HepG2 (cell line): Measurements from ENCODE around the gene DCLK1. TPM values are rescaled to one million over a fixed set of nuclear protein-coding genes. Genes with fewer than 3 reads are reported as not detected.

Experiments
- ATAC-seq: fragments of 200-7000 bp; cut with Tn5 transposase; 3 replicates; pipeline ENCODE4 v1.9.1; 2020; ENCODE audit warnings: mild to moderate bottlenecking, moderate library complexity
- BruUV-seq: library from RNA; stranded (reverse); fragments of 400-500 nt; replicated peaks from 2 replicates; lab custom pipeline; 2021; lab: Mats Ljungman, UMichigan
- CTCF ChIA-PET: fragments of 300-600 bp; formaldehyde crosslinking; extraction: SDS; loops from one replicate; lab custom pipeline; 2021; ENCODE audit warnings: low total read pairs, inconsistent platforms, low intra/inter-chr PET ratio; lab: Yijun Ruan, JAX
- POLR2A ChIA-PET: fragments of 350-600 bp; sonication (Branson Sonifier 250); formaldehyde crosslinking; loops from one replicate; lab custom pipeline; 2020; ENCODE audit warnings: antibody characterized with exemption, inconsistent platforms; lab: Yijun Ruan, JAX
- DNase-seq: peaks from one replicate; pipeline ENCODE4 v3.0.0-alpha.2; 2015; ENCODE audit warnings: low spot score
- FAIRE-seq: peaks from 3 replicates; lab custom pipeline; 2011; peaks lifted over from hg19 to GRCh38; lab: Jason Lieb, UNC
- H2AFZ ChIP-seq: one replicate; pipeline ENCODE4 v1.6.1; 2011; ENCODE audit warnings: low read length, inconsistent platforms
- H3K27ac ChIP-seq: fragments of 300-600 bp; 3 replicates; pipeline ENCODE4 v1.8.0; 2011; ENCODE audit warnings: mixed run types, mild to moderate bottlenecking, mixed read lengths, low read length, inconsistent platforms; ENCODE audit not compliant: insufficient read depth; ENCODE audit errors: extremely low read length
- H3K27me3 ChIP-seq, 2 experiments: fragments of 200-600 bp in 1 of 2; 2 replicates in 1 of 2; 3 replicates in 1 of 2; pipeline versions ENCODE4 v1.6.0 to v1.8.0; 2011; ENCODE audit warnings: low read length in 2 of 2, mild to moderate bottlenecking in 2 of 2, moderate library complexity in 2 of 2, inconsistent platforms in 1 of 2; ENCODE audit not compliant: insufficient read depth in 2 of 2, control insufficient read depth in 1 of 2
- H3K36me3 ChIP-seq, 2 experiments: fragments of 200-600 bp in 1 of 2; replicated peaks in 1 of 2; 2 replicates in 1 of 2; 3 replicates in 1 of 2; pipeline versions ENCODE4 v1.5.1 to v1.8.0; 2011; ENCODE audit warnings: low read length in 2 of 2, inconsistent platforms in 1 of 2; ENCODE audit not compliant: insufficient read depth in 2 of 2, control insufficient read depth in 1 of 2
- H3K4me1 ChIP-seq: 2 replicates; pipeline ENCODE4 v1.5.1; 2012; ENCODE audit warnings: low read length, inconsistent platforms; ENCODE audit not compliant: insufficient read depth
- H3K4me2 ChIP-seq: 2 replicates; pipeline ENCODE4 v1.6.0; 2011; ENCODE audit warnings: low read depth, low read length, inconsistent platforms
- H3K4me3 ChIP-seq, 3 experiments: fragments of 200-600 bp in 1 of 3; sonication (generic), shearing (Covaris generic) in 1 of 3; replicated peaks in 1 of 3; 2 replicates each; pipeline ENCODE4 v1.5.1; 2011 to 2016; ENCODE audit warnings: low read length in 3 of 3, inconsistent platforms in 2 of 3, low read depth in 2 of 3, mild to moderate bottlenecking in 2 of 3, control low read depth in 1 of 3, mixed read lengths in 1 of 3; ENCODE audit not compliant: insufficient read depth in 1 of 3
- H3K79me2 ChIP-seq: one replicate; pipeline ENCODE4 v1.6.1; 2011; ENCODE audit warnings: low read length, inconsistent platforms; ENCODE audit not compliant: insufficient read depth
- H3K9ac ChIP-seq: 2 replicates; pipeline ENCODE4 v1.6.0; 2011; ENCODE audit warnings: mild to moderate bottlenecking, low read depth, low read length, inconsistent platforms; ENCODE audit not compliant: insufficient read depth
- H3K9me3 ChIP-seq: 2 replicates; pipeline ENCODE4 v1.5.1; 2012; ENCODE audit warnings: mild to moderate bottlenecking, low read length
- H4K20me1 ChIP-seq: 2 replicates; pipeline ENCODE4 v1.6.0; 2011; ENCODE audit warnings: inconsistent platforms, mild to moderate bottlenecking, low read length, moderate library complexity; ENCODE audit not compliant: insufficient read depth
- ELF4 ChIP-seq: sonication (generic); formaldehyde crosslinking; IDR thresholded peaks from 2 replicates; pipeline ENCODE4 v1.5.0; 2020; ENCODE audit warnings: missing genetic modification reagents, mild to moderate bottlenecking, moderate library complexity, borderline replicate concordance
- FOSL1 ChIP-seq: sonication (generic); formaldehyde crosslinking; IDR thresholded peaks from 2 replicates; pipeline ENCODE4 v1.9.0; 2021; ENCODE audit warnings: missing genetic modification reagents, borderline replicate concordance
- FOXA3 ChIP-seq: IDR thresholded peaks from 2 replicates; pipeline ENCODE4 v1.6.1; 2016; ENCODE audit warnings: missing genetic modification reagents, missing compliant biosample characterization
- FOXO1 ChIP-seq: sonication (generic); formaldehyde crosslinking; IDR thresholded peaks from 2 replicates; pipeline ENCODE4 v1.4.0; 2020; ENCODE audit warnings: missing genetic modification reagents
- NFE2 ChIP-seq: sonication (generic); formaldehyde crosslinking; IDR thresholded peaks from 2 replicates; pipeline ENCODE4 v1.4.0; 2020; ENCODE audit warnings: missing genetic modification reagents
- PCBP2 ChIP-seq: fragments of 200-400 bp; formaldehyde crosslinking; optimal IDR thresholded peaks from 2 replicates; pipeline ENCODE3; 2018; ENCODE audit warnings: low read length, low read depth; ENCODE audit not compliant: poor library complexity, severe bottlenecking
- PHF8 ChIP-seq: sonication (generic); formaldehyde crosslinking; IDR thresholded peaks from 2 replicates; pipeline ENCODE4 v1.5.0; 2020; ENCODE audit warnings: missing genetic modification reagents
- REL ChIP-seq: sonication (generic); formaldehyde crosslinking; conservative IDR thresholded peaks from 2 replicates; pipeline ENCODE4 v1.8.0; 2022; ENCODE audit warnings: mild to moderate bottlenecking, missing genetic modification reagents, moderate library complexity
- SP4 ChIP-seq: sonication (generic); formaldehyde crosslinking; IDR thresholded peaks from 2 replicates; pipeline ENCODE4 v1.8.1; 2023; ENCODE audit warnings: mild to moderate bottlenecking, missing genetic modification reagents
- ZBTB42 ChIP-seq: sonication (generic); formaldehyde crosslinking; IDR thresholded peaks from 2 replicates; pipeline ENCODE4 v1.5.0; 2020; ENCODE audit warnings: mild to moderate bottlenecking, missing genetic modification reagents
- ZNF160 ChIP-seq: sonication (generic); formaldehyde crosslinking; IDR thresholded peaks from 2 replicates; pipeline ENCODE4 v1.8.0; 2022; ENCODE audit warnings: mild to moderate bottlenecking, inconsistent platforms, missing genetic modification reagents
- ZNF441 ChIP-seq: sonication (generic); formaldehyde crosslinking; IDR thresholded peaks from 2 replicates; pipeline ENCODE4 v1.7.0; 2021; ENCODE audit warnings: missing genetic modification reagents, borderline replicate concordance
- ZNF549 ChIP-seq: sonication (generic); formaldehyde crosslinking; IDR thresholded peaks from 2 replicates; pipeline ENCODE4 v1.5.0; 2020; ENCODE audit warnings: missing genetic modification reagents
- ZNF768 ChIP-seq: sonication (generic); formaldehyde crosslinking; IDR thresholded peaks from 2 replicates; pipeline ENCODE4 v1.4.0; 2020; ENCODE audit warnings: missing genetic modification reagents
- WGBS: methylation state at CpG from one replicate; pipeline ENCODE4 v1.1.6; 2017; ENCODE audit warnings: low lambda C conversion rate; 5-methylcytosine and 5-hydroxymethylcytosine counted together
- in situ Hi-C: cut with HindIII; loops from 2 replicates; pipeline ENCODE4 v1.10.0; 2017; ENCODE audit warnings: low pct_unique_long_range_greater_than_20kb; ENCODE audit not compliant: extremely low pct_ligation_motif_present
- intact Hi-C: fragments of 100-400 bp; cut with micrococcal nuclease; formaldehyde crosslinking; loops from one replicate; pipeline ENCODE4 v1.10.0; 2022; ENCODE audit not compliant: unreplicated experiment
- polyA plus RNA-seq, 8 experiments: library from polyadenylated mRNA; depleted of rRNA in 3 of 8; stranded (reverse) in 7 of 8; unstranded in 1 of 8; fragments of >200 nt; fragmentation: Illumina TruSeq in 4 of 8; extraction: Trizol in 4 of 8; gene quantifications; 2 replicates each; pipeline versions ENCODE4 v1.2.1 to v1.2.3, GENCODE V29; 2011 to 2016; ENCODE audit warnings: low read depth in 4 of 8, missing spikeins in 1 of 8, mixed read lengths in 1 of 8; ENCODE audit not compliant: insufficient read depth in 1 of 8
- total RNA-seq, 5 experiments: library from RNA; depleted of rRNA; stranded (reverse); fragments of >200 nt; fragmentation: Illumina TruSeq; extraction: Trizol; gene quantifications; 2 replicates each; pipeline ENCODE4 v1.2.3, GENCODE V29; 2016; ENCODE audit warnings: low read depth in 1 of 5
- TF ChIP-seq, protein P1 (sequence below): sonication (generic); formaldehyde crosslinking; IDR thresholded peaks from 2 replicates; pipeline ENCODE4 v1.5.1; 2020; ENCODE audit warnings: missing genetic modification reagents, mild to moderate bottlenecking, borderline replicate concordance
- TF ChIP-seq, protein P2 (sequence below): sonication (generic); formaldehyde crosslinking; IDR thresholded peaks from 2 replicates; pipeline ENCODE4 v1.4.0; 2020; ENCODE audit warnings: missing genetic modification reagents, borderline replicate concordance

DCLK1 gene
- total and polyA plus RNA-seq, 2 of the 13 experiments (the other 11 are each of a cell fraction or from before 2014, with no cell fraction given): not detected

DNA sequence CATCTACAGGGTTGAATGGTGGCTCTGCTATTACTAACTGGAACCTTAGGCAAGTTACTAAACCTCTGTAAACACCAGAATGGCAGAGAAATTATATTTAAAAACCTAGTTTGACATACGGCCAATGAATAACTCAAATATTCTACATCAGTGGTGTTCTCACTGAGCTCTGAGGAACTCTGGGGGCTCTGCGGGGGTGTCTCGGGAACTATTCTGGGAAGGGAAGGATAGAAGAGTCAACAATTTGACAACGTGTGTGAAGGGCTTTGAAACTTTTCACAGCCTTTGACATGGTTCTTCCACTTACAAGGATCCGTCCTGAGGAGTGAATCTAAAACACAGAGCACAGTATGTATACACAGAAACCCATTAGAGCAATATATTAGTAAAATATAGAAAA lies 44.4 kb upstream of the DCLK1 start:
- no TSS peak for BruUV-seq
- Histone ChIP-seq H3K4me1 (no peaks in the 10 kb centered on the region), H4K20me1 (no peaks in the 10 kb centered on the region), H3K4me3 (no peak overlapping the region), H3K79me2 (no peaks in the 10 kb centered on the region), H3K4me2 (no peak overlapping the region), H3K27ac (no peak overlapping the region), H2AFZ (no peak overlapping the region), H3K9me3 (no peaks in the 10 kb centered on the region), H3K36me3 (no peaks in the 10 kb centered on the region), H3K9ac (no peak overlapping the region), H3K27me3 (0 out of 5 replicates have a peak, but pooled peaks cover 0 to under 1% of the 10 kb centered on the region in 2 experiments)
- POLR2A ChIA-PET: no interaction called here
- DNase-seq (no peak), ATAC-seq (no peak), FAIRE-seq (no peak)
- intact Hi-C loops: no loop called here
- in situ Hi-C loops: no loop called here
- 0% methylated on average over 5 of the region's 5 CpGs for WGBS
- TF ChIP-seq FOSL1 (CRISPR knock-in tag) (no peak), NFE2 (CRISPR knock-in tag) (no peak), FOXO1 (CRISPR knock-in tag) (no peak)
- TF ChIP-seq, protein P1, sequence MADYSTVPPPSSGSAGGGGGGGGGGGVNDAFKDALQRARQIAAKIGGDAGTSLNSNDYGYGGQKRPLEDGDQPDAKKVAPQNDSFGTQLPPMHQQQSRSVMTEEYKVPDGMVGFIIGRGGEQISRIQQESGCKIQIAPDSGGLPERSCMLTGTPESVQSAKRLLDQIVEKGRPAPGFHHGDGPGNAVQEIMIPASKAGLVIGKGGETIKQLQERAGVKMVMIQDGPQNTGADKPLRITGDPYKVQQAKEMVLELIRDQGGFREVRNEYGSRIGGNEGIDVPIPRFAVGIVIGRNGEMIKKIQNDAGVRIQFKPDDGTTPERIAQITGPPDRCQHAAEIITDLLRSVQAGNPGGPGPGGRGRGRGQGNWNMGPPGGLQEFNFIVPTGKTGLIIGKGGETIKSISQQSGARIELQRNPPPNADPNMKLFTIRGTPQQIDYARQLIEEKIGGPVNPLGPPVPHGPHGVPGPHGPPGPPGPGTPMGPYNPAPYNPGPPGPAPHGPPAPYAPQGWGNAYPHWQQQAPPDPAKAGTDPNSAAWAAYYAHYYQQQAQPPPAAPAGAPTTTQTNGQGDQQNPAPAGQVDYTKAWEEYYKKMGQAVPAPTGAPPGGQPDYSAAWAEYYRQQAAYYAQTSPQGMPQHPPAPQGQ (CRISPR knock-in tag): no peak
- CTCF ChIA-PET: no interaction called here

DNA sequence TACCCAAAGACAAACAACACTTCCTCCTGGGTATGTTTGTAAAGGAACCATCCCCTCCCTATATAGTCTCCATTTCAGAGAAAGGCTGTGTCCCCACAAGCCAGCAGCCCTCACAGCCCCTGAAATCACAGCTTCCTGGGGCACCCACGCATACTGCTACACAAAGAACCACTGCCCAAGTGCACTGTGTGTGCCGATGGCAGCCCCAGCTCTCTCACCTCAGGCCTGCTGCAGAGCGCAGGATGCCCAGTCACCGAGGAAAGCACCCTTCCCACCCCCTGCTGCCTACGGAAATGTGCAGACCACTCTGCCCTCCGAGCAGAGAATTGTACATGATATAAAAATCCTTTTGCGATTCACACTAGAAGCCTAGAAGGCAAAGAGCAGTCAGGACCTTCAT lies 43.7 kb upstream of the DCLK1 start:
- Histone ChIP-seq H3K27me3 (peaks cover 0 to 7% of the 10 kb centered on the region in 2 experiments; a peak in 1 of 5 replicates), H3K36me3 (no peaks in the 10 kb centered on the region), H3K4me3 (no peak overlapping the region), H2AFZ (no peak overlapping the region), H3K27ac (no peak overlapping the region), H3K9me3 (no peaks in the 10 kb centered on the region), H4K20me1 (no peaks in the 10 kb centered on the region), H3K4me2 (no peak overlapping the region), H3K4me1 (no peaks in the 10 kb centered on the region), H3K79me2 (no peaks in the 10 kb centered on the region), H3K9ac (no peak overlapping the region)
- POLR2A ChIA-PET: no interaction called here
- no peak for ATAC-seq
- in situ Hi-C loops (no loop called here), intact Hi-C loops (no loop called here)
- no TSS peak for BruUV-seq
- CTCF ChIA-PET: no interaction called here
- WGBS: 14% methylated on average over 5 of the region's 7 CpGs
- no peak for DNase-seq
- FAIRE-seq: no peak
- no peak for TF ChIP-seq ZNF549 (CRISPR knock-in tag)
- TF ChIP-seq, protein P2, sequence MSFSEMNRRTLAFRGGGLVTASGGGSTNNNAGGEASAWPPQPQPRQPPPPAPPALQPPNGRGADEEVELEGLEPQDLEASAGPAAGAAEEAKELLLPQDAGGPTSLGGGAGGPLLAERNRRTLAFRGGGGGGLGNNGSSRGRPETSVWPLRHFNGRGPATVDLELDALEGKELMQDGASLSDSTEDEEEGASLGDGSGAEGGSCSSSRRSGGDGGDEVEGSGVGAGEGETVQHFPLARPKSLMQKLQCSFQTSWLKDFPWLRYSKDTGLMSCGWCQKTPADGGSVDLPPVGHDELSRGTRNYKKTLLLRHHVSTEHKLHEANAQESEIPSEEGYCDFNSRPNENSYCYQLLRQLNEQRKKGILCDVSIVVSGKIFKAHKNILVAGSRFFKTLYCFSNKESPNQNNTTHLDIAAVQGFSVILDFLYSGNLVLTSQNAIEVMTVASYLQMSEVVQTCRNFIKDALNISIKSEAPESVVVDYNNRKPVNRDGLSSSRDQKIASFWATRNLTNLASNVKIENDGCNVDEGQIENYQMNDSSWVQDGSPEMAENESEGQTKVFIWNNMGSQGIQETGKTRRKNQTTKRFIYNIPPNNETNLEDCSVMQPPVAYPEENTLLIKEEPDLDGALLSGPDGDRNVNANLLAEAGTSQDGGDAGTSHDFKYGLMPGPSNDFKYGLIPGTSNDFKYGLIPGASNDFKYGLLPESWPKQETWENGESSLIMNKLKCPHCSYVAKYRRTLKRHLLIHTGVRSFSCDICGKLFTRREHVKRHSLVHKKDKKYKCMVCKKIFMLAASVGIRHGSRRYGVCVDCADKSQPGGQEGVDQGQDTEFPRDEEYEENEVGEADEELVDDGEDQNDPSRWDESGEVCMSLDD (CRISPR knock-in tag): no peak
- no peak for TF ChIP-seq REL
- no peak for TF ChIP-seq PCBP2
- TF ChIP-seq SP4: no peak
- TF ChIP-seq ZBTB42 (CRISPR knock-in tag): no peak
- no peak for TF ChIP-seq ZNF768 (CRISPR knock-in tag)
- no peak for TF ChIP-seq ZNF441 (CRISPR knock-in tag)
- TF ChIP-seq ELF4 (CRISPR knock-in tag): no peak
- TF ChIP-seq ZNF160 (CRISPR knock-in tag): no peak
- TF ChIP-seq FOXA3 (CRISPR knock-in tag): no peak
- TF ChIP-seq PHF8: no peak
